Right atrium auricular region (tissue), 2 donors: Measurements from ENCODE around the gene PYY. TPM values are rescaled to one million over a fixed set of nuclear protein-coding genes. Genes with fewer than 3 reads are reported as not detected.
"Not testable (repeated sequence)": the region's sequence is repeated elsewhere in the genome, so short reads cannot be mapped to it uniquely, and the experiment has no call there.

Source experiments
- DNase-seq: peaks from one replicate; pipeline ENCODE4 v3.0.0-alpha.2; 2019; ENCODE audit warnings: low spot score
- H3K27ac ChIP-seq, 2 donors: fragments of 200-600 bp; sonication (generic); 1 replicate in 1 of 2; 2 replicates in 1 of 2; pipeline ENCODE4 v1.5.1; 2016 to 2019
- H3K27me3 ChIP-seq, 2 donors: fragments of 200-600 bp; sonication (generic); one replicate each; pipeline versions ENCODE4 v1.5.1 to v1.6.0; 2017 to 2019
- H3K36me3 ChIP-seq: fragments of 200-600 bp; sonication (generic); one replicate; pipeline ENCODE4 v1.5.1; 2016
- H3K4me1 ChIP-seq, 2 donors: fragments of 200-600 bp; sonication (generic); one replicate each; pipeline versions ENCODE4 v1.5.1 to v1.6.0; 2017 to 2019
- H3K4me3 ChIP-seq, 2 donors: fragments of 200-600 bp; sonication (generic); 1 replicate in 1 of 2; 2 replicates in 1 of 2; pipeline ENCODE4 v1.5.1; 2017 to 2019; ENCODE audit warnings: mild to moderate bottlenecking in 1 of 2, moderate library complexity in 1 of 2
- H3K9me3 ChIP-seq, 2 donors: fragments of 200-600 bp; sonication (generic); one replicate each; pipeline ENCODE4 v1.5.1; 2019
- total RNA-seq, 2 donors: library from RNA; depleted of rRNA; stranded (reverse); fragments of >200 nt; gene quantifications; one replicate each; pipeline ENCODE4 v1.1.0, GENCODE V29; 2016
- TF ChIP-seq, protein P1 (sequence below), 2 donors: fragments of 200-600 bp; sonication (generic); IDR thresholded peaks; one replicate each; pipeline ENCODE4 v1.5.1; 2019; ENCODE audit warnings: antibody characterized with exemption in 2 of 2

PYY gene
- total RNA-seq, 2 donors from 2014 or later = not detected

- no peak overlapping the region for H3K4me3 ChIP-seq
- H3K27ac ChIP-seq = no peak overlapping the region
- no peaks in the 10 kb centered on the region for H3K27me3 ChIP-seq
- H3K36me3 ChIP-seq = no peaks in the 10 kb centered on the region
- DNase-seq = no peak
- H3K4me1 ChIP-seq = peaks cover 0 to 10% of the 10 kb centered on the region in 2 donors
- H3K9me3 ChIP-seq = no peaks in the 10 kb centered on the region
- TF ChIP-seq, protein P1, sequence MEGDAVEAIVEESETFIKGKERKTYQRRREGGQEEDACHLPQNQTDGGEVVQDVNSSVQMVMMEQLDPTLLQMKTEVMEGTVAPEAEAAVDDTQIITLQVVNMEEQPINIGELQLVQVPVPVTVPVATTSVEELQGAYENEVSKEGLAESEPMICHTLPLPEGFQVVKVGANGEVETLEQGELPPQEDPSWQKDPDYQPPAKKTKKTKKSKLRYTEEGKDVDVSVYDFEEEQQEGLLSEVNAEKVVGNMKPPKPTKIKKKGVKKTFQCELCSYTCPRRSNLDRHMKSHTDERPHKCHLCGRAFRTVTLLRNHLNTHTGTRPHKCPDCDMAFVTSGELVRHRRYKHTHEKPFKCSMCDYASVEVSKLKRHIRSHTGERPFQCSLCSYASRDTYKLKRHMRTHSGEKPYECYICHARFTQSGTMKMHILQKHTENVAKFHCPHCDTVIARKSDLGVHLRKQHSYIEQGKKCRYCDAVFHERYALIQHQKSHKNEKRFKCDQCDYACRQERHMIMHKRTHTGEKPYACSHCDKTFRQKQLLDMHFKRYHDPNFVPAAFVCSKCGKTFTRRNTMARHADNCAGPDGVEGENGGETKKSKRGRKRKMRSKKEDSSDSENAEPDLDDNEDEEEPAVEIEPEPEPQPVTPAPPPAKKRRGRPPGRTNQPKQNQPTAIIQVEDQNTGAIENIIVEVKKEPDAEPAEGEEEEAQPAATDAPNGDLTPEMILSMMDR (IDR thresholded peaks at IDR 0.05) = no peak
These were observed 22.6 kb downstream of the PYY start for GRCh38 chr17:43931062-43931571.

GRCh38 chr17:43928609-43929008 lies 25.1 kb downstream of the PYY start:
- H3K27ac ChIP-seq = no peak overlapping the region
- H3K36me3 ChIP-seq = no peaks in the 10 kb centered on the region
- DNase-seq = no peak
- H3K27me3 ChIP-seq = no peaks in the 10 kb centered on the region
- no peaks in the 10 kb centered on the region for H3K9me3 ChIP-seq
- peaks cover 0 to 10% of the 10 kb centered on the region in 2 donors for H3K4me1 ChIP-seq
- TF ChIP-seq, protein P1 (IDR thresholded peaks at IDR 0.05) = no peak
- no peak overlapping the region for H3K4me3 ChIP-seq

- H3K27me3 ChIP-seq, H3K27ac ChIP-seq, H3K36me3 ChIP-seq: not testable (repeated sequence)
These were observed 25.8 kb downstream of the PYY start for GRCh38 chr17:43927929-43928328.

GRCh38 chr17:43927060-43927864 lies 26.5 kb downstream of the PYY start:
- Histone ChIP-seq H3K36me3 (no peaks in the 10 kb centered on the region), H3K4me1 (peaks cover 0 to 10% of the 10 kb centered on the region in 2 donors), H3K9me3 (no peaks in the 10 kb centered on the region), H3K4me3 (peak overlapping the region; percentile 7 to 45), H3K27me3 (no peaks in the 10 kb centered on the region), H3K27ac (no peak overlapping the region)
- DNase-seq = no peak
- TF ChIP-seq, protein P1 (IDR thresholded peaks at IDR 0.05) = no peak

More at GRCh38 chr17:43927929-43928328, 25.8 kb downstream of the PYY start:
- H3K9me3 ChIP-seq, DNase-seq, H3K4me3 ChIP-seq: not testable (repeated sequence)
- H3K4me1 ChIP-seq = peaks cover 0 to 10% of the 10 kb centered on the region in 2 donors

- TF ChIP-seq, protein P1 (IDR thresholded peaks at IDR 0.05) = no peak
- no peak for DNase-seq
- no peaks in the 10 kb centered on the region for H3K9me3 ChIP-seq
- H3K4me3 ChIP-seq = no peak overlapping the region
- peaks cover 0 to 10% of the 10 kb centered on the region in 2 donors for H3K4me1 ChIP-seq
- H3K27me3 ChIP-seq = no peaks in the 10 kb centered on the region
- H3K36me3 ChIP-seq = no peaks in the 10 kb centered on the region
- no peak overlapping the region for H3K27ac ChIP-seq
These were observed 29.2 kb downstream of the PYY start for GRCh38 chr17:43924558-43924957.

DNA sequence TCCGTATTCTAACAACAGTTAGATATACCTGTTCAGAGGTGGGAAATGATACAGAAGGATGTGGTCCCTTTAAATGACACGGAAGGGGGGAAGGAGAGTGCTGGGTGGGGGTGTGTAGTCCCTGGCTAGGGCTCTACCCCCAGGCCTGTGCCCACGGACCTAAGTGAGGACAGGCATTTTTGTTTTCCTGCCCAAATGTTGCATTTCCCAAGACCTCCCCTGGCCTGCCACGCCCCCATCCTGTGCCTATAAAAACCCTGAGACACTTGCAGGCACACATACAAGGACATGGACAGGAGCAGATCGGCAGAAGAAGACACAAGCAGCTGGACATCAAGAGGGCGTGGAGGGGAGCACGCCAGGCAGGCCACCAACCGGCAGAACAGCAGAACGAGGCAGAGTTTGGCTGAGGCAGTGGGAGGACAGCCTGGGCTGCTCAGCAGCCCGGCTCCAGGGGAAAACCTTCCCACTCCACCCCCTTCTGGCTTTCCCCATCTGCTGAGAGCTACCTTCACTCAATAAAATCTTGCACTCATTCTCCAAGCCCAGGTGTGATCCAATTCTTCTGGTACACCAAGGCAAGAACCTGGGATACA lies 33.1 kb downstream of the PYY start:
- H3K4me1 ChIP-seq = no peaks in the 10 kb centered on the region
- no peak overlapping the region for H3K27ac ChIP-seq
- TF ChIP-seq, protein P1 (IDR thresholded peaks at IDR 0.05) = no peak
- no peaks in the 10 kb centered on the region for H3K9me3 ChIP-seq
- H3K27me3 ChIP-seq = no peaks in the 10 kb centered on the region
- H3K4me3 ChIP-seq = no peak overlapping the region
- DNase-seq = no peak
- H3K36me3 ChIP-seq = no peaks in the 10 kb centered on the region
